ENCODE measurements around the gene MPST.

GRCh38 chr22:37068859-37069258 lies 49.3 kb downstream of the MPST start:
- no peak for TF ChIP-seq ZNF416 (tag by site-specific recombination; IDR thresholded peaks at IDR 0.05)
- TF ChIP-seq ZNF10 (tag by site-specific recombination; IDR thresholded peaks at IDR 0.05), result no peak
- TF ChIP-seq PATZ1 (tag by site-specific recombination; IDR thresholded peaks at IDR 0.05), result no peak
- TF ChIP-seq ZNF274 (IDR thresholded peaks at IDR 0.05; ENCODE audit: low read length), result no peak
- TF ChIP-seq ZNF274 (tag by site-specific recombination; IDR thresholded peaks at IDR 0.05; ENCODE audit: borderline replicate concordance), result no peak
- TF ChIP-seq CTCF (tag by site-specific recombination; IDR thresholded peaks at IDR 0.05), result no peak
